Measurements from ENCODE around the gene CCDC110. TPM values are rescaled to one million over a fixed set of nuclear protein-coding genes. Genes with fewer than 3 reads are reported as not detected.

Gene CCDC110
- polyA plus RNA-seq, 2 of the 4 experiments (the other 2 are of a cell fraction), result 0.06 TPM; not detected in 1

GRCh38 chr4:185395238-185395955, 76.1 kb downstream of the CCDC110 start, which contains the start of gene LRP2BP:
LRP2BP (minus strand) TSS chr4:185395924; CDS start chr4:185378186, 17,738 bp downstream.
- no peak for TF ChIP-seq EP300 (IDR thresholded peaks at IDR 0.05)
- TF ChIP-seq, protein P1, sequence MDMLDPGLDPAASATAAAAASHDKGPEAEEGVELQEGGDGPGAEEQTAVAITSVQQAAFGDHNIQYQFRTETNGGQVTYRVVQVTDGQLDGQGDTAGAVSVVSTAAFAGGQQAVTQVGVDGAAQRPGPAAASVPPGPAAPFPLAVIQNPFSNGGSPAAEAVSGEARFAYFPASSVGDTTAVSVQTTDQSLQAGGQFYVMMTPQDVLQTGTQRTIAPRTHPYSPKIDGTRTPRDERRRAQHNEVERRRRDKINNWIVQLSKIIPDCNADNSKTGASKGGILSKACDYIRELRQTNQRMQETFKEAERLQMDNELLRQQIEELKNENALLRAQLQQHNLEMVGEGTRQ (IDR thresholded peaks at IDR 0.05), result no peak
- TF ChIP-seq, protein P2, sequence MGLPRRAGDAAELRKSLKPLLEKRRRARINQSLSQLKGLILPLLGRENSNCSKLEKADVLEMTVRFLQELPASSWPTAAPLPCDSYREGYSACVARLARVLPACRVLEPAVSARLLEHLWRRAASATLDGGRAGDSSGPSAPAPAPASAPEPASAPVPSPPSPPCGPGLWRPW (IDR thresholded peaks at IDR 0.05), result no peak
- TF ChIP-seq RARB (CRISPR knock-in tag; IDR thresholded peaks at IDR 0.05), result no peak
- no peak for TF ChIP-seq E2F6 (IDR thresholded peaks at IDR 0.05; ENCODE audit: borderline replicate concordance, low read depth)
- TF ChIP-seq MAFK (IDR thresholded peaks at IDR 0.05; ENCODE audit: partially characterized antibody), result no peak
- no peak for TF ChIP-seq NFE2L2 (conservative IDR thresholded peaks at IDR 0.05; ENCODE audit: low read length)
- TF ChIP-seq RFX5 (IDR thresholded peaks at IDR 0.05), result no peak
- peak within 1 kb of the TSS; percentile 49 for H3K4me3 ChIP-seq
- FAIRE-seq, result no peak
- no peaks in the 10 kb centered on the region for H3K4me1 ChIP-seq
- ChIA-PET CTCF (interaction anchor here (0.6 to 0.7 kb wide), 2 partner anchors 18 to 24 kb away, joined by 3 to 5 read pairs; no protein-coding TSS in a partner anchor), POLR2A (interaction anchor here (0.8 to 2.5 kb wide), 12 partner anchors 9 to 643 kb away, joined by 3 to 9 read pairs (median 6); partner anchors contain the start of genes SLC25A4, SNX25 and UFSP2)
- ATAC-seq, result no peak
- peak within 1 kb of the TSS; percentile 74 to 99 for H3K27ac ChIP-seq
- WGBS (ENCODE audit: missing lambda C conversion rate), result 24% methylated on average over 12 of the region's 12 CpGs
- H3K9me3 ChIP-seq, result no peaks in the 10 kb centered on the region
- DNase-seq (ENCODE audit: low read depth in 1 of 2, low spot score in 1 of 2), result no peak
- H3K4me2 ChIP-seq, result peak within 1 kb of the TSS; percentile 89

Small RNA genes within 50 kb of the gene (small RNA-seq; reads per million reads assigned to genes)
- gene RF00019, result 0 reads per million in 6 experiments

Other genes starting within 250 kb of the CCDC110 start
- gene LRP2BP, start 75.8 kb downstream of the CCDC110 start, polyA plus RNA-seq (2011; rRNA removed), result 0.33 and 0.37 TPM in 2 replicates
- 0.14 to 0.25 TPM (median 0.23 TPM) in 3 replicates for gene LRP2BP, start 75.8 kb downstream of the CCDC110 start, polyA plus RNA-seq (2017; fragmentation: RNase III; extraction: RNeasy Plus Mini Kit Qiagen cat#74134 plus additional on column Dnase treatment)
- gene ANKRD37, start 74.9 kb downstream of the CCDC110 start, polyA plus RNA-seq (2011; rRNA removed), result 4.1 and 5.3 TPM in 2 replicates
- 2.7 to 3.5 TPM (median 3.0 TPM) in 3 replicates for gene ANKRD37, start 74.9 kb downstream of the CCDC110 start, polyA plus RNA-seq (2017; fragmentation: RNase III; extraction: RNeasy Plus Mini Kit Qiagen cat#74134 plus additional on column Dnase treatment)
- 32.3 and 35.7 TPM in 2 replicates for gene UFSP2, start 45.8 kb downstream of the CCDC110 start, polyA plus RNA-seq (2011; rRNA removed)
- 14.8 to 16.0 TPM (median 15.1 TPM) in 3 replicates for gene UFSP2, start 45.8 kb downstream of the CCDC110 start, polyA plus RNA-seq (2017; fragmentation: RNase III; extraction: RNeasy Plus Mini Kit Qiagen cat#74134 plus additional on column Dnase treatment)
- gene PDLIM3, start 63.8 kb upstream of the CCDC110 start, polyA plus RNA-seq (2011; rRNA removed), result 0.37 and 0.48 TPM in 2 replicates
- gene PDLIM3, start 63.8 kb upstream of the CCDC110 start, polyA plus RNA-seq (2017; fragmentation: RNase III; extraction: RNeasy Plus Mini Kit Qiagen cat#74134 plus additional on column Dnase treatment), result 0.12 to 0.18 TPM in 2 of 3 replicates, not detected in the other